ENCODE results near the gene POGZ. TPM values are rescaled to one million over a fixed set of nuclear protein-coding genes. Genes with fewer than 3 reads are reported as not detected.

The POGZ gene
- total RNA-seq, 1 donor from 2014 or later: 105 TPM

DNA sequence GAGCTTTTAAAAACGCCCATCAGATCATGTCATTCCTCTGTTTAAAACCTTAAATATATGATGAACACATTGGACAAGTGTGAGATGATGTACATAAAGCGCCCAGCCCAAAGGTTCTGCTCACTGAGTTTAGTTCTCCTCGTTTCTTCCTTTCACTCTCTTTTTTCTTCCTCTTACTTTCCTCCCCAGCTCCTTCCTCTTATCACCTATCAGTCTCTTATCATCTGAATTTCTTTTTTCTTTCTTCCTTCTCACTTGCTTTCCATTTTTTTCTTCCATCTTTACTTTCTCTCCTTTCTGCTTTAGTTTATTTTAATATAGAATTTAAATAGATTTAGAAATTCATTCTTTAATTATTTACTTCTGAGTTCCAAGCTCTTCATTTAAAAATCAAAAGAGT is 17.8 kb upstream of the POGZ start:
- peaks cover 3% of the 10 kb centered on the region for H3K36me3 Mint-ChIP-seq (ENCODE audit: unreplicated experiment)
- H3K27ac Mint-ChIP-seq (ENCODE audit: unreplicated experiment): no peak overlapping the region
- H3K9me3 Mint-ChIP-seq (ENCODE audit: unreplicated experiment): no peaks in the 10 kb centered on the region
- H3K27me3 Mint-ChIP-seq (ENCODE audit: unreplicated experiment): no peaks in the 10 kb centered on the region
- DNase-seq (ENCODE audit: extremely low spot score, unreplicated experiment): no peak
- TF ChIP-seq, protein P1, sequence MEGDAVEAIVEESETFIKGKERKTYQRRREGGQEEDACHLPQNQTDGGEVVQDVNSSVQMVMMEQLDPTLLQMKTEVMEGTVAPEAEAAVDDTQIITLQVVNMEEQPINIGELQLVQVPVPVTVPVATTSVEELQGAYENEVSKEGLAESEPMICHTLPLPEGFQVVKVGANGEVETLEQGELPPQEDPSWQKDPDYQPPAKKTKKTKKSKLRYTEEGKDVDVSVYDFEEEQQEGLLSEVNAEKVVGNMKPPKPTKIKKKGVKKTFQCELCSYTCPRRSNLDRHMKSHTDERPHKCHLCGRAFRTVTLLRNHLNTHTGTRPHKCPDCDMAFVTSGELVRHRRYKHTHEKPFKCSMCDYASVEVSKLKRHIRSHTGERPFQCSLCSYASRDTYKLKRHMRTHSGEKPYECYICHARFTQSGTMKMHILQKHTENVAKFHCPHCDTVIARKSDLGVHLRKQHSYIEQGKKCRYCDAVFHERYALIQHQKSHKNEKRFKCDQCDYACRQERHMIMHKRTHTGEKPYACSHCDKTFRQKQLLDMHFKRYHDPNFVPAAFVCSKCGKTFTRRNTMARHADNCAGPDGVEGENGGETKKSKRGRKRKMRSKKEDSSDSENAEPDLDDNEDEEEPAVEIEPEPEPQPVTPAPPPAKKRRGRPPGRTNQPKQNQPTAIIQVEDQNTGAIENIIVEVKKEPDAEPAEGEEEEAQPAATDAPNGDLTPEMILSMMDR (IDR thresholded peaks at IDR 0.05): no peak
- no peak overlapping the region for H3K4me3 Mint-ChIP-seq (ENCODE audit: unreplicated experiment)
- H3K4me1 Mint-ChIP-seq (ENCODE audit: unreplicated experiment): peaks cover 9% of the 10 kb centered on the region

DNA sequence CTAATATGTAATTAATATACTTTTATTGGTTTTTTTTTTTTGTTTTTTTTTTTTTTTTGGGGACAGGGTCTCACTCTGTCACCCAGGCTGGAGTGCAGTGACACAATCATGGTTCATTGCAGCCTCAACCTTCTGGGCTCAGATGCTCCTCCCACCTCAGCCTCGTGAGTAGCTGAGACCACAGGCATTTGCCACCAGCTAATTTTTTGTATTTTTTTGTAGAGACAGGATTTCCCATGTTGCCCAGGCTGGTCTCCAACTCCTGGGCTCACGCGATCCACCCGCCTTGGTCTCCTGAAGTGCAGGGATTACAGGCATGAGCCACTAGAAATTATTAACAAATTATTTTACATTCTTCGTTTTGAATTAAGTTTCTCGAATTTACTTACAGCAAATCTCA is 16.8 kb upstream of the POGZ start:
- Mint-ChIP-seq H3K27ac (ENCODE audit: unreplicated experiment) (no peak overlapping the region), H3K36me3 (ENCODE audit: unreplicated experiment) (peaks cover 3% of the 10 kb centered on the region), H3K27me3 (ENCODE audit: unreplicated experiment) (no peaks in the 10 kb centered on the region), H3K9me3 (ENCODE audit: unreplicated experiment) (no peaks in the 10 kb centered on the region), H3K4me3 (ENCODE audit: unreplicated experiment) (no peak overlapping the region), H3K4me1 (ENCODE audit: unreplicated experiment) (peaks cover 9% of the 10 kb centered on the region)
- TF ChIP-seq, protein P1 (IDR thresholded peaks at IDR 0.05): no peak
- DNase-seq (ENCODE audit: extremely low spot score, unreplicated experiment): no peak

DNA sequence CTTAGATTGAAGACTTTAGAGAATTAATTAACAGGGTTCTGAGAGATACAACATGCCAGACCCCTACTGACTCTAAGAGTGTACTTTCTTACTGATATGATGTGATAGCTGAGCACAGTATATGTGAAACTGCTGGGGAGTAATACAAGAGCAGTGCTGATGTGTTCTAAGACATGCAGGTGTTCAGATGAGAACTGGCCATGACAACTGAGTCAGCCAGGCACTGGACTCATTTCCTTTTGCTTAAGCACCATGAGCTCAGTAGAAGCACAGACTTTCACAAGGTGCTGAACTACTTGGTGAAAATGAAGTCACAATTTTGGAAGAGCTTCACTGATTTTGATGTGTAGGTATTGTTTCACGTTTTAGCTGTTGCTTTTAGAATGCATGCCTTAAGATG is 15.9 kb upstream of the POGZ start:
- peaks cover 9% of the 10 kb centered on the region for H3K4me1 Mint-ChIP-seq (ENCODE audit: unreplicated experiment)
- H3K27ac Mint-ChIP-seq (ENCODE audit: unreplicated experiment): no peak overlapping the region
- no peak overlapping the region for H3K4me3 Mint-ChIP-seq (ENCODE audit: unreplicated experiment)
- TF ChIP-seq, protein P1 (IDR thresholded peaks at IDR 0.05): no peak
- H3K36me3 Mint-ChIP-seq (ENCODE audit: unreplicated experiment): no peaks in the 10 kb centered on the region
- no peaks in the 10 kb centered on the region for H3K27me3 Mint-ChIP-seq (ENCODE audit: unreplicated experiment)
- no peaks in the 10 kb centered on the region for H3K9me3 Mint-ChIP-seq (ENCODE audit: unreplicated experiment)
- no peak for DNase-seq (ENCODE audit: extremely low spot score, unreplicated experiment)

DNA sequence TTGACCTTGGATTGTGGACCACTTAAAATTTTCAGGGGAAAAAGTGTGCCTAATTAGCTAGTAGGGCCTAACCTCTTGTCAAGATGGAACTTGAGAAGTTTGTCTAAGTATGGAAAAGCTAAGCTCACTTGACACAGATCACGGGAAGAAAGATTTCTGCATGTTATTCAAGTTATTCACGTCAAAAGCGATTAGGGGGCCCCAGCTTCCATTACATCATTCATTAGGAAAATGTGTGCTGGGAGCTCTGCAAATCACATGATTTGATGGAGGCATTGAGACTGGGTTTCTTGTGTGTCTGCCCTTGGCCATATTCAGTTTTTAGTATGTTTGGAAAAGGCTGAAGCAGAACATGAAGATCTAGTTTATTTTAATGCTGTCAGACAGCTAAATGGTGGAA is 15.5 kb upstream of the POGZ start:
- peaks cover 9% of the 10 kb centered on the region for H3K4me1 Mint-ChIP-seq (ENCODE audit: unreplicated experiment)
- H3K4me3 Mint-ChIP-seq (ENCODE audit: unreplicated experiment): no peak overlapping the region
- TF ChIP-seq, protein P1 (IDR thresholded peaks at IDR 0.05): no peak
- no peaks in the 10 kb centered on the region for H3K36me3 Mint-ChIP-seq (ENCODE audit: unreplicated experiment)
- no peak for DNase-seq (ENCODE audit: extremely low spot score, unreplicated experiment)
- H3K9me3 Mint-ChIP-seq (ENCODE audit: unreplicated experiment): no peaks in the 10 kb centered on the region
- no peaks in the 10 kb centered on the region for H3K27me3 Mint-ChIP-seq (ENCODE audit: unreplicated experiment)
- H3K27ac Mint-ChIP-seq (ENCODE audit: unreplicated experiment): no peak overlapping the region

DNA sequence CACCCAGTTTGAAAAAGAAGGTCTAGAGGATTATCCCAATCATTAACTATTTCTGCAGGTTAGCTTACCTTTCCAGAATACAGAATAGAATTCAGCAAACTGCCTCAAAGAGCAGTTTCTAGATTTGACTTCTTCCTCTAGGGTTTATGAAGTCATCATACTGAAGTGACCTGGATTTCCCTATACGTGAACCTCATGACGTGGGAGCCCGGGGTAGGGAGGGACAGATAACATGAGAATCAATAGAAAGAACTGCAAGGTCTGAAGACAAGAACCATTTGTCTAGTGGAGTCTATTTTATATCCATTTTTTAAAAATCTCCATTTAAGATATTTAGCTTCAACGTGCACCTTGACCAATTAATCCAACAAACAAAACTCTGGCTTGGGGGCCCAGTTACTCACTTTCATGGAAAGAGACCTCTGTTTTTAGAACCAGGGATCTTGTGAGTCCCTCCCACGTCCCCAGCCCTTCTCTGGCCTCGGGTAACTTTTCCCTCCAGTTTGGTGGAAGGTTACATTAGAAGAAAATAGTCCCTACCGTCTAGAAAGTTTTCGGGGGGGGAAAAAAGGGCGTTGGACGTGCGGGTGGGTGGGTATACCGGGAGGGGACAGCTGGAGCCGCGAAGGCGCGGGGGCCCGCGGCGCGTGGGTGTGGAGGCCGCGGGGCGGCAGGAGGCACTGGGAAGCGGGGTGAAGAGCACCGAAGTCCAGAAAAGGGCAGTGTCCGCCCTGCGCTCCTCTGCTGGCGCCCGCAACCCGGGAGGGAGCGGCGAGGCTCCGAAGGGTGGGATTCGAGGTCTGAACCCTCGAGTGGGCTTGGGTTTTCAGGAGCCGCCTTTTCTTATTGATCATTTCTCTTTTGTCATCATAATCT is 13.8 kb upstream of the POGZ start:
- Mint-ChIP-seq H3K27me3 (ENCODE audit: unreplicated experiment) (peaks cover 2% of the 10 kb centered on the region), H3K27ac (ENCODE audit: unreplicated experiment) (peak overlapping the region; percentile 57), H3K4me3 (ENCODE audit: unreplicated experiment) (peak overlapping the region; percentile 61), H3K9me3 (ENCODE audit: unreplicated experiment) (no peaks in the 10 kb centered on the region), H3K36me3 (ENCODE audit: unreplicated experiment) (no peaks in the 10 kb centered on the region), H3K4me1 (ENCODE audit: unreplicated experiment) (peaks cover 9% of the 10 kb centered on the region)
- no peak for DNase-seq (ENCODE audit: extremely low spot score, unreplicated experiment)
- TF ChIP-seq, protein P1 (IDR thresholded peaks at IDR 0.05): no peak

All from osteocyte (in vitro differentiated cells).